OCI-LY7 (cell line): Measurements from ENCODE around the gene TAMM41. TPM values are rescaled to one million over a fixed set of nuclear protein-coding genes. Genes with fewer than 3 reads are reported as not detected.
A peak's percentile ranks its signal among the peaks of the same experiment; 100 is the strongest.

Experiments used
- BruUV-seq: library from RNA; stranded (reverse); fragments of 400-500 nt; replicated peaks from 2 replicates; lab custom pipeline; 2021; lab: Mats Ljungman, UMichigan
- CTCF ChIA-PET: fragments of 300-600 bp; sonication (Branson Sonifier 250); formaldehyde crosslinking; loops from one replicate; lab custom pipeline; 2022; ENCODE audit warnings: antibody characterized with exemption; ENCODE audit not compliant: unreplicated experiment; lab: Charles Lee
- POLR2A ChIA-PET: fragments of 300-600 bp; sonication (Branson Sonifier 250); formaldehyde crosslinking; loops from one replicate; lab custom pipeline; 2022; ENCODE audit warnings: antibody characterized with exemption; lab: Charles Lee
- DNase-seq: peaks from one replicate; pipeline ENCODE4 v3.0.0-alpha.2; 2015; ENCODE audit warnings: low spot score
- H2AFZ ChIP-seq: fragments of 200-600 bp; sonication (generic), shearing (Covaris generic); 2 replicates; pipeline ENCODE4 v1.6.1; 2014; ENCODE audit warnings: mild to moderate bottlenecking, antibody characterized with exemption, low read length, moderate library complexity
- H3K27ac ChIP-seq: fragments of 200-600 bp; sonication (generic); 2 replicates; pipeline ENCODE4 v1.5.1; 2014; ENCODE audit warnings: mixed run types, low read depth, mild to moderate bottlenecking, moderate library complexity, low read length, inconsistent platforms; ENCODE audit not compliant: poor library complexity, severe bottlenecking
- H3K36me3 ChIP-seq: fragments of 200-600 bp; sonication (generic); 2 replicates; pipeline ENCODE4 v1.6.1; 2014; ENCODE audit warnings: mild to moderate bottlenecking, antibody characterized with exemption, low read length, moderate library complexity, mixed read lengths; ENCODE audit not compliant: insufficient read depth
- H3K4me1 ChIP-seq: fragments of 200-600 bp; sonication (generic); 2 replicates; pipeline ENCODE4 v1.5.1; 2014; ENCODE audit warnings: mild to moderate bottlenecking, low read length; ENCODE audit not compliant: insufficient read depth, poor library complexity, severe bottlenecking
- H3K4me2 ChIP-seq: fragments of 200-600 bp; sonication (generic); 2 replicates; pipeline ENCODE4 v1.6.1; 2014; ENCODE audit warnings: mild to moderate bottlenecking, low read length
- H3K4me3 ChIP-seq: fragments of 200-600 bp; sonication (generic); 2 replicates; pipeline ENCODE4 v1.5.1; 2014; ENCODE audit warnings: mild to moderate bottlenecking, low read depth, low read length; ENCODE audit not compliant: poor library complexity, severe bottlenecking
- H3K79me2 ChIP-seq: fragments of 200-600 bp; sonication (generic); 2 replicates; pipeline ENCODE4 v1.6.1; 2016; ENCODE audit warnings: low read depth, mild to moderate bottlenecking, low read length, moderate library complexity, mixed read lengths; ENCODE audit not compliant: insufficient read depth
- H3K9me2 ChIP-seq: fragments of 200-600 bp; sonication (generic); 2 replicates; pipeline ENCODE4 v1.6.1; 2016; ENCODE audit warnings: mild to moderate bottlenecking, low read length, mixed read lengths; ENCODE audit not compliant: insufficient read depth
- H3K9me3 ChIP-seq: fragments of 200-600 bp; sonication (generic); 2 replicates; pipeline ENCODE4 v1.6.1; 2014; ENCODE audit warnings: mild to moderate bottlenecking, mixed run types, low read length, mixed read lengths
- H4K20me1 ChIP-seq: fragments of 200-600 bp; sonication (generic); 2 replicates; pipeline ENCODE4 v1.6.1; 2014; ENCODE audit warnings: mild to moderate bottlenecking, antibody characterized with exemption, low read length, moderate library complexity, mixed read lengths; ENCODE audit not compliant: insufficient read depth
- CTCF ChIP-seq: fragments of 200-600 bp; sonication (generic); conservative IDR thresholded peaks from 2 replicates; pipeline ENCODE4 v1.5.1; 2014; ENCODE audit warnings: mild to moderate bottlenecking, antibody characterized with exemption, low read length, moderate library complexity, mixed read lengths
- EZH2phosphoT487 ChIP-seq: fragments of 200-600 bp; sonication (generic); IDR thresholded peaks from 2 replicates; pipeline ENCODE4 v1.6.1; 2018; ENCODE audit warnings: low read depth, borderline replicate concordance, mild to moderate bottlenecking, mixed run types, antibody characterized with exemption, low read length, moderate library complexity, mixed read lengths
- intact Hi-C: fragments of 100-400 bp; cut with micrococcal nuclease; formaldehyde crosslinking; loops from one replicate; pipeline ENCODE4 v1.10.0; 2022; ENCODE audit not compliant: unreplicated experiment
- total RNA-seq, 2 experiments: library from RNA; depleted of rRNA in 1 of 2; stranded (reverse); fragments of >200 nt in 1 of 2; shearing (Covaris generic) in 1 of 2; gene quantifications; 2 replicates each; pipeline ENCODE4 v1.2.3, GENCODE V29; 2014 to 2022

TAMM41 gene
- total RNA-seq, 2 experiments from 2014 or later = 14.6 to 47.9 TPM

GRCh38 chr3:11789412-11789811 is 57.3 kb downstream of the TAMM41 start:
- no TSS peak for BruUV-seq
- Histone ChIP-seq H2AFZ (no peak overlapping the region), H3K4me2 (no peak overlapping the region), H3K4me3 (no peak overlapping the region), H3K4me1 (no peaks in the 10 kb centered on the region), H3K27ac (no peak overlapping the region), H3K9me3 (no peaks in the 10 kb centered on the region), H3K9me2 (no peaks in the 10 kb centered on the region), H3K79me2 (no peaks in the 10 kb centered on the region), H3K36me3 (peaks cover 79% of the 10 kb centered on the region), H4K20me1 (no peaks in the 10 kb centered on the region)
- CTCF ChIA-PET = no interaction called here
- intact Hi-C loops = no loop called here
- POLR2A ChIA-PET = interaction anchor here (0.6 kb wide), 1 partner anchor 74 kb away, joined by 5 read pairs; no protein-coding TSS in a partner anchor
- DNase-seq = no peak
- no peak for TF ChIP-seq EZH2phosphoT487
- no peak for TF ChIP-seq CTCF

- DNase-seq = peak; percentile 14
- H3K4me2 ChIP-seq = no peak overlapping the region
- no peaks in the 10 kb centered on the region for H3K79me2 ChIP-seq
- no peaks in the 10 kb centered on the region for H3K9me3 ChIP-seq
- ChIA-PET CTCF (no interaction called here), POLR2A (interaction anchor here (0.7 to 0.8 kb wide), 2 partner anchors 9 to 90 kb away, joined by 3 read pairs; no protein-coding TSS in a partner anchor)
- peaks cover 40% of the 10 kb centered on the region for H3K36me3 ChIP-seq
- intact Hi-C loops = no loop called here
- BruUV-seq = no TSS peak
- no peak overlapping the region for H3K4me3 ChIP-seq
- H3K27ac ChIP-seq = no peak overlapping the region
- no peaks in the 10 kb centered on the region for H4K20me1 ChIP-seq
- H2AFZ ChIP-seq = no peak overlapping the region
- no peaks in the 10 kb centered on the region for H3K9me2 ChIP-seq
- no peaks in the 10 kb centered on the region for H3K4me1 ChIP-seq
- TF ChIP-seq CTCF (no peak), EZH2phosphoT487 (no peak)
Observed at GRCh38 chr3:11784971-11785377, 61.7 kb downstream of the TAMM41 start.

- no TSS peak for BruUV-seq
- no peaks in the 10 kb centered on the region for H3K36me3 ChIP-seq
- no peaks in the 10 kb centered on the region for H3K79me2 ChIP-seq
- no peaks in the 10 kb centered on the region for H3K9me3 ChIP-seq
- POLR2A ChIA-PET = no interaction called here
- no peak overlapping the region for H3K27ac ChIP-seq
- H2AFZ ChIP-seq = no peak overlapping the region
- no peaks in the 10 kb centered on the region for H3K9me2 ChIP-seq
- H4K20me1 ChIP-seq = no peaks in the 10 kb centered on the region
- TF ChIP-seq EZH2phosphoT487 (no peak), CTCF (no peak)
- DNase-seq = no peak
- no peaks in the 10 kb centered on the region for H3K4me1 ChIP-seq
- intact Hi-C loops = no loop called here
- CTCF ChIA-PET = no interaction called here
- no peak overlapping the region for H3K4me2 ChIP-seq
- H3K4me3 ChIP-seq = no peak overlapping the region
Observed at GRCh38 chr3:11780341-11780740, 66.3 kb downstream of the TAMM41 start.
